CD14-positive monocyte (primary cell): ENCODE data around the gene SYNE4. TPM values are rescaled to one million over a fixed set of nuclear protein-coding genes. Genes with fewer than 3 reads are reported as not detected.
A peak's percentile ranks its signal among the peaks of the same experiment; 100 is the strongest.

Experiments
- DNase-seq, 3 donors: peaks; one replicate each; pipeline ENCODE4 v3.0.0-alpha.2; 2011 to 2022
- H2AFZ ChIP-seq: 2 replicates; pipeline ENCODE4 v1.6.0; 2012; ENCODE audit warnings: mild to moderate bottlenecking, low read depth, low read length, inconsistent platforms; ENCODE audit not compliant: insufficient read depth, poor library complexity, severe bottlenecking
- H3K27ac ChIP-seq, 2 donors: 1 replicate in 1 of 2; 2 replicates in 1 of 2; pipeline ENCODE4 v1.5.1; 2012 to 2013; ENCODE audit warnings: low read length in 2 of 2, control low read depth in 1 of 2, inconsistent platforms in 1 of 2, low read depth in 1 of 2, mild to moderate bottlenecking in 1 of 2
- H3K27me3 ChIP-seq, 2 donors: one replicate each; pipeline versions ENCODE4 v1.6.0 to v1.6.1; 2011 to 2013; ENCODE audit warnings: low read length in 2 of 2; ENCODE audit not compliant: control insufficient read depth in 2 of 2, insufficient read depth in 2 of 2
- H3K36me3 ChIP-seq, 2 donors: replicated peaks in 1 of 2; 1 replicate in 1 of 2; 2 replicates in 1 of 2; pipeline versions ENCODE4 v1.5.1 to v1.6.1; 2012 to 2013; ENCODE audit warnings: low read length in 2 of 2, control low read depth in 1 of 2, inconsistent platforms in 1 of 2, mild to moderate bottlenecking in 1 of 2; ENCODE audit not compliant: insufficient read depth in 2 of 2, control insufficient read depth in 1 of 2
- H3K4me1 ChIP-seq, 2 donors: 1 replicate in 1 of 2; 2 replicates in 1 of 2; pipeline versions ENCODE4 v1.5.1 to v1.6.1; 2012 to 2013; ENCODE audit warnings: low read length in 2 of 2, control low read depth in 1 of 2, inconsistent platforms in 1 of 2, mild to moderate bottlenecking in 1 of 2, moderate library complexity in 1 of 2; ENCODE audit not compliant: insufficient read depth in 2 of 2, control insufficient read depth in 1 of 2
- H3K4me2 ChIP-seq: replicated peaks from 2 replicates; pipeline ENCODE3; 2012; ENCODE audit warnings: low read length, moderate library complexity, mild to moderate bottlenecking; ENCODE audit not compliant: poor library complexity, severe bottlenecking; ENCODE audit errors: extremely low read depth
- H3K4me3 ChIP-seq, 3 experiments: fragments of 200-600 bp in 1 of 3; sonication (generic) in 1 of 3; replicated peaks in 1 of 3; 1 replicate in 2 of 3; 2 replicates in 1 of 3; pipeline ENCODE4 v1.5.1; 2011 to 2013; ENCODE audit warnings: low read length in 3 of 3, mild to moderate bottlenecking in 3 of 3, control low read depth in 2 of 3, low read depth in 2 of 3, inconsistent platforms in 1 of 3, moderate library complexity in 1 of 3
- H3K79me2 ChIP-seq: 2 replicates; pipeline ENCODE4 v1.6.0; 2012; ENCODE audit warnings: mild to moderate bottlenecking, control low read depth, inconsistent platforms, low read length, moderate library complexity; ENCODE audit not compliant: insufficient read depth
- H3K9ac ChIP-seq: 2 replicates; pipeline ENCODE4 v1.6.0; 2017; ENCODE audit warnings: low read length, mild to moderate bottlenecking; ENCODE audit not compliant: insufficient read depth, poor library complexity, severe bottlenecking
- H3K9me3 ChIP-seq, 2 donors: replicated peaks in 1 of 2; 1 replicate in 1 of 2; 2 replicates in 1 of 2; pipeline versions ENCODE4 v1.5.1 to v1.6.1; 2012 to 2013; ENCODE audit warnings: low read length in 2 of 2, control low read depth in 1 of 2; ENCODE audit not compliant: control insufficient read depth in 1 of 2, insufficient read depth in 1 of 2
- H4K20me1 ChIP-seq: 2 replicates; pipeline ENCODE4 v1.6.0; 2012; ENCODE audit warnings: mild to moderate bottlenecking, low read length, control low read depth, moderate library complexity; ENCODE audit not compliant: insufficient read depth
- H3K27ac Mint-ChIP-seq, 7 donors: one replicate each; pipeline ENCODE4 v1.8.0; 2020; ENCODE audit warnings: mild to moderate bottlenecking in 7 of 7, mixed read lengths in 7 of 7, moderate library complexity in 6 of 7, inconsistent platforms in 2 of 7
- H3K27me3 Mint-ChIP-seq, 3 donors: one replicate each; pipeline ENCODE4 v1.8.0; 2021 to 2022; ENCODE audit warnings: low read depth in 3 of 3, mild to moderate bottlenecking in 3 of 3, mixed read lengths in 3 of 3, moderate library complexity in 3 of 3, inconsistent platforms in 1 of 3
- H3K36me3 Mint-ChIP-seq, 2 donors: one replicate each; pipeline ENCODE4 v1.8.0; 2020; ENCODE audit warnings: mixed read lengths in 2 of 2, inconsistent platforms in 1 of 2, mild to moderate bottlenecking in 1 of 2
- H3K4me1 Mint-ChIP-seq: one replicate; pipeline ENCODE4 v1.8.0; 2020; ENCODE audit warnings: mild to moderate bottlenecking, mixed read lengths
- H3K4me3 Mint-ChIP-seq, 2 donors: one replicate each; pipeline ENCODE4 v1.8.0; 2020; ENCODE audit warnings: mild to moderate bottlenecking in 2 of 2, mixed read lengths in 2 of 2, moderate library complexity in 1 of 2
- H3K9me3 Mint-ChIP-seq, 7 donors: one replicate each; pipeline ENCODE4 v1.8.0; 2020 to 2022; ENCODE audit warnings: mixed read lengths in 7 of 7, mild to moderate bottlenecking in 6 of 7, moderate library complexity in 6 of 7, inconsistent platforms in 2 of 7
- CTCF ChIP-seq: fragments of 200-600 bp; IDR thresholded peaks from one replicate; pipeline ENCODE4 v1.8.0; 2022; ENCODE audit warnings: antibody characterized with exemption, mild to moderate bottlenecking
- WGBS: methylation state at CpG from one replicate; pipeline ENCODE4 v1.1.5; 2013; ENCODE audit warnings: missing lambda C conversion rate; ENCODE audit not compliant: insufficient coverage; 5-methylcytosine and 5-hydroxymethylcytosine counted together
- intact Hi-C, 2 donors: fragments of 100-400 bp; cut with micrococcal nuclease; formaldehyde crosslinking; loops; one replicate each; pipeline versions ENCODE4 v1.15.0 to v1.15.1; 2023
- polyA plus RNA-seq, 3 donors: library from polyadenylated mRNA; depleted of rRNA in 1 of 3; unstranded in 2 of 3; stranded (reverse) in 1 of 3; fragments of 300-500 nt in 2 of 3; fragments of >200 nt in 1 of 3; fragmentation: Illumina TruSeq in 2 of 3; gene quantifications; 1 replicate in 2 of 3; 2 replicates in 1 of 3; pipeline ENCODE4 v1.2.3, GENCODE V29; 2012 to 2021

Gene SYNE4
- polyA plus RNA-seq, 3 donors: 0.76 TPM; not detected in 2

DNA sequence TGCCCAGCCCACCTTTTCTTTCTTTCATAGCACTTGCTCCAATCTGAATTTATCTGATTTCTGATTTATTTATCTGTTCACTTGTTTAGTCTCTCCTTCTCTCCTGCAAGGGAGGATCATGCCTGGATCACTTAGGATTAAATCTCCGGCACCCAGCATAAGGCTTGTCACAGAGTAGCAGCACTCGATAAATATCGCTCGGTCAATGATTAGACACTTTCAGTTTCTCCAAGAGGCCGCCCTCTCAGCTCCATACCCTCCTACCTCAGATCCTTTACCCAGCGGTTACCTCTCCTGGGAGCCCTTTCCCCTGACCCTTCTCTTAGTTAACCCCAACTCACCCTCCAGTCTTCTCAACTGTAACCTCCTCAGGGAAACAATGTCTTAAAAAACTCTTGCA lies 22.7 kb upstream of the SYNE4 start:
- Mint-ChIP-seq H3K27ac (no peak overlapping the region), H3K9me3 (peaks cover 0 to 2% (median 0%) of the 10 kb centered on the region in 7 donors), H3K27me3 (peaks cover 6 to 15% (median 10%) of the 10 kb centered on the region in 3 donors), H3K4me3 (no peak overlapping the region), H3K4me1 (peaks cover 4% of the 10 kb centered on the region), H3K36me3 (peaks cover 19 to 20% of the 10 kb centered on the region in 2 donors)
- no peaks in the 10 kb centered on the region for H3K79me2 ChIP-seq
- no peak for TF ChIP-seq CTCF
- peaks cover 0 to 7% of the 10 kb centered on the region in 2 donors for H3K36me3 ChIP-seq
- intact Hi-C loops: no loop called here
- H4K20me1 ChIP-seq: no peaks in the 10 kb centered on the region
- peaks cover 3 to 9% of the 10 kb centered on the region in 2 donors for H3K4me1 ChIP-seq
- DNase-seq: no peak
- H3K27ac ChIP-seq: no peak overlapping the region
- no peak overlapping the region for H3K4me2 ChIP-seq
- no peak overlapping the region for H2AFZ ChIP-seq
- H3K4me3 ChIP-seq: no peak overlapping the region
- no peak overlapping the region for H3K9ac ChIP-seq
- WGBS: 100% methylated on average over 4 of the region's 6 CpGs
- peaks cover 0 to 8% of the 10 kb centered on the region in 2 donors for H3K27me3 ChIP-seq
- no peaks in the 10 kb centered on the region for H3K9me3 ChIP-seq

- TF ChIP-seq CTCF: no peak
- no peak overlapping the region for H3K9ac ChIP-seq
- no peak overlapping the region for H3K4me3 Mint-ChIP-seq
- peaks cover 0 to 8% of the 10 kb centered on the region in 2 donors for H3K27me3 ChIP-seq
- H3K27ac ChIP-seq: no peak overlapping the region
- H3K4me3 ChIP-seq: no peak overlapping the region
- no peak overlapping the region for H3K4me2 ChIP-seq
- peaks cover 4% of the 10 kb centered on the region for H3K4me1 Mint-ChIP-seq
- H4K20me1 ChIP-seq: no peaks in the 10 kb centered on the region
- H2AFZ ChIP-seq: no peak overlapping the region
- H3K27ac Mint-ChIP-seq: peak overlapping the region in 1 of 7 donors; percentile 22
- DNase-seq: no peak
- intact Hi-C loops: no loop called here
- H3K36me3 Mint-ChIP-seq: peaks cover 20% of the 10 kb centered on the region in 2 donors
- H3K36me3 ChIP-seq: peaks cover 0 to 7% of the 10 kb centered on the region in 2 donors
- no peaks in the 10 kb centered on the region for H3K9me3 ChIP-seq
- H3K79me2 ChIP-seq: no peaks in the 10 kb centered on the region
- WGBS: 97% methylated on average over 5 of the region's 8 CpGs
- peaks cover 6 to 15% (median 10%) of the 10 kb centered on the region in 3 donors for H3K27me3 Mint-ChIP-seq
- H3K4me1 ChIP-seq: peaks cover 3 to 9% of the 10 kb centered on the region in 2 donors
- H3K9me3 Mint-ChIP-seq: peaks cover 0 to 2% (median 0%) of the 10 kb centered on the region in 7 donors
These were observed 21.9 kb upstream of the SYNE4 start for GRCh38 chr19:36030264-36031148.
